Measurements from ENCODE around the gene SDK2.

SDK2 gene

DNA sequence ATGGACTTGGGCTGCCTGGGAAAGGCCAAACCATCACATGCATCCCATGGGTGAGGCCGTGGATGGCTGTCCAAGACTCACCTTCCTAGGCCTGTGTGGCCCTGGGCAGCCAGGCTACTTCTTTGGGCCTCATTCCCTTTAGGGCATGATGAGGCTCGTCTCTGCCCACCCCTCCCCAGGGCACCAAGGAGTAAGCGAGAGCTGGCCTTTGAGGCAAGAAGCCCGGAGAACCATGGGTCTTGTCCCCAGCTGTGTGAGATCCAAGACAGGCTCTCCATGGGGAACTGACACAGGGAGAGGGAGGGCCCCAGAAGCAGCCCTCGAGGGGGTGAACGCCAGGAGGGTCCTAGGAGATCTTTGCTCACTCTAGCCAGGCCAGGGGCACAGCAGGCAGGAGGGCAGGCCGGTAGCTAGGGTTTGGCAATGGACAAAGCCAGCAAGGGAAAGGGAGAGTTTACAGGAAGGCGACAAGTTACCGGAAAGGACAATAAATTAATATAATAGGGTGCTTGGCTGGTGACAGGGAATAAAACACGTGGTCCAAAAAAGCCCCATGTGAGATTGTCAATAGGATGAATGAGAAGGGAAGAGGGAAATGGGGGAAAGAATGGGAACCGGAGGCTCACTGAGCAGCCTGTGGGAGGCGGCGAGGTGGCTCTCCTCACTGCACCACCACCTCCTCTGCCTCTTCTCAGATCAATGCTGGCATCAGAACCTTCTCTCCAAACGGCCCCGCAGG is 119.1 kb downstream of the SDK2 start:
- H3K9me2 ChIP-seq (replicated peaks; ENCODE audit: insufficient read depth, low read length): no peaks in the 10 kb centered on the region
- H4K20me1 ChIP-seq (ENCODE audit: insufficient read depth, low read length): no peaks in the 10 kb centered on the region
- H3K27ac ChIP-seq (ENCODE audit: low read length): no peak overlapping the region
- H3K4me2 ChIP-seq (ENCODE audit: low read depth, low read length): no peak overlapping the region
- TF ChIP-seq EZH2 (optimal IDR thresholded peaks at IDR 0.05; ENCODE audit: low read depth, low read length) (no peak), EZH2phosphoT487 (IDR thresholded peaks at IDR 0.05; ENCODE audit: low read length) (no peak)
- TF ChIP-seq, protein P1, sequence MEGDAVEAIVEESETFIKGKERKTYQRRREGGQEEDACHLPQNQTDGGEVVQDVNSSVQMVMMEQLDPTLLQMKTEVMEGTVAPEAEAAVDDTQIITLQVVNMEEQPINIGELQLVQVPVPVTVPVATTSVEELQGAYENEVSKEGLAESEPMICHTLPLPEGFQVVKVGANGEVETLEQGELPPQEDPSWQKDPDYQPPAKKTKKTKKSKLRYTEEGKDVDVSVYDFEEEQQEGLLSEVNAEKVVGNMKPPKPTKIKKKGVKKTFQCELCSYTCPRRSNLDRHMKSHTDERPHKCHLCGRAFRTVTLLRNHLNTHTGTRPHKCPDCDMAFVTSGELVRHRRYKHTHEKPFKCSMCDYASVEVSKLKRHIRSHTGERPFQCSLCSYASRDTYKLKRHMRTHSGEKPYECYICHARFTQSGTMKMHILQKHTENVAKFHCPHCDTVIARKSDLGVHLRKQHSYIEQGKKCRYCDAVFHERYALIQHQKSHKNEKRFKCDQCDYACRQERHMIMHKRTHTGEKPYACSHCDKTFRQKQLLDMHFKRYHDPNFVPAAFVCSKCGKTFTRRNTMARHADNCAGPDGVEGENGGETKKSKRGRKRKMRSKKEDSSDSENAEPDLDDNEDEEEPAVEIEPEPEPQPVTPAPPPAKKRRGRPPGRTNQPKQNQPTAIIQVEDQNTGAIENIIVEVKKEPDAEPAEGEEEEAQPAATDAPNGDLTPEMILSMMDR (IDR thresholded peaks at IDR 0.05; ENCODE audit: low read length): no peak
- H3K27me3 ChIP-seq (replicated peaks; ENCODE audit: insufficient read depth, low read length): peaks cover 92% of the 10 kb centered on the region
- no peaks in the 10 kb centered on the region for H3K36me3 ChIP-seq (replicated peaks; ENCODE audit: insufficient read depth, low read length)
- H3K4me1 ChIP-seq (ENCODE audit: low read length): no peaks in the 10 kb centered on the region
- no peaks in the 10 kb centered on the region for H3K79me2 ChIP-seq (ENCODE audit: low read length)
- no peak overlapping the region for H2AFZ ChIP-seq (ENCODE audit: low read length)
- H3K9ac ChIP-seq (ENCODE audit: low read length): no peak overlapping the region
- no peak for DNase-seq
- H3F3A ChIP-seq (ENCODE audit: insufficient read depth, low read length): no peaks in the 10 kb centered on the region
- H3K9me3 ChIP-seq (replicated peaks; ENCODE audit: insufficient read depth, low read length): no peaks in the 10 kb centered on the region
- H3K4me3 ChIP-seq (ENCODE audit: low read length): no peak overlapping the region

DNA sequence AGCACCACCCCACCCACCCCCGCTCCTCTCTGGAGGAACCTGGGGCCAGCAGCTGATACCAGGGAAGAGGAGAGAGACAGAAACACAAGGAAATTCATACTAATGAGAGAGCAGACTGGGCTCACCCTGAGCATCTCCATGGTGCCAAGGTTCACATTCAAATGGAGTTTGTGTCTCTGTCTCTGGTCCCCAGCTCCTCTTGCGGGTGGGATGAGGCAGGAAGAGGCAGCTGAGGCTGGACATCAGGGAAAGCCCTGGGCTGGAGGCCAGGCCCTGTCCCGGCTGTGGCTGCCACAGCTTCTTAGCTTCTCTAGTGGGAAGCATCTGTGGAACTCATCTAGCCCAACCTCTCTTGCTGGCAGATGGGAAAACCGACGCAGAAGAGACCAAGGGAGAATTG is 121.5 kb downstream of the SDK2 start:
- H3K9ac ChIP-seq (ENCODE audit: low read length): no peak overlapping the region
- H3K9me3 ChIP-seq (replicated peaks; ENCODE audit: insufficient read depth, low read length): no peaks in the 10 kb centered on the region
- no peak overlapping the region for H2AFZ ChIP-seq (ENCODE audit: low read length)
- no peaks in the 10 kb centered on the region for H4K20me1 ChIP-seq (ENCODE audit: insufficient read depth, low read length)
- H3K79me2 ChIP-seq (ENCODE audit: low read length): no peaks in the 10 kb centered on the region
- H3K27me3 ChIP-seq (replicated peaks; ENCODE audit: insufficient read depth, low read length): peaks cover 95% of the 10 kb centered on the region
- no peaks in the 10 kb centered on the region for H3K4me1 ChIP-seq (ENCODE audit: low read length)
- TF ChIP-seq EZH2 (optimal IDR thresholded peaks at IDR 0.05; ENCODE audit: low read depth, low read length): no peak
- TF ChIP-seq EZH2phosphoT487 (IDR thresholded peaks at IDR 0.05; ENCODE audit: low read length): no peak
- TF ChIP-seq, protein P1 (IDR thresholded peaks at IDR 0.05; ENCODE audit: low read length): no peak
- no peak overlapping the region for H3K27ac ChIP-seq (ENCODE audit: low read length)
- H3K4me3 ChIP-seq (ENCODE audit: low read length): no peak overlapping the region
- no peaks in the 10 kb centered on the region for H3F3A ChIP-seq (ENCODE audit: insufficient read depth, low read length)
- H3K9me2 ChIP-seq (replicated peaks; ENCODE audit: insufficient read depth, low read length): no peaks in the 10 kb centered on the region
- H3K4me2 ChIP-seq (ENCODE audit: low read depth, low read length): no peak overlapping the region
- no peak for DNase-seq
- no peaks in the 10 kb centered on the region for H3K36me3 ChIP-seq (replicated peaks; ENCODE audit: insufficient read depth, low read length)

DNA sequence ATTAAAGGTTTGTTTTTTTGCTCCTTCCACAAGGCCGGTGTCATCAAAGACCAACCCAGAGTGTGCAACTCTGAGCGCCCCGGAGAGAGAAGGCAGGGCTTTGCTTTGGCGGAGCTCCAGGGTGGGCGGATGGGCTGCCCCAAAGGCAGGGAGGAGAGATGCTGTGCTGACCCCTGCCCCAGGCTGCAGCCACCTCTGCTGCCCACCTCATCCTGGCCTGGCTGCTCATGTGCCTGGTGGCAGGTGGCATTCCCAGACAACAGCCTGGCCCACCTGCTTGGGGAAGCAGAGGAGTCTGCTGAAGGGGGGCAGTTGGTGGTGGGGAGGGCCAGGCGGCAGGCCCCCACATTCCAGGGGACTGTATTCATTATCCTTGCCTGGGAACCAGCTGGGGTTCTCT is 122.1 kb downstream of the SDK2 start:
- DNase-seq: no peak
- H3K27ac ChIP-seq (ENCODE audit: low read length): no peak overlapping the region
- H3K4me3 ChIP-seq (ENCODE audit: low read length): no peak overlapping the region
- no peaks in the 10 kb centered on the region for H3K9me2 ChIP-seq (replicated peaks; ENCODE audit: insufficient read depth, low read length)
- H3K9me3 ChIP-seq (replicated peaks; ENCODE audit: insufficient read depth, low read length): no peaks in the 10 kb centered on the region
- no peak overlapping the region for H3K4me2 ChIP-seq (ENCODE audit: low read depth, low read length)
- no peaks in the 10 kb centered on the region for H4K20me1 ChIP-seq (ENCODE audit: insufficient read depth, low read length)
- no peaks in the 10 kb centered on the region for H3K79me2 ChIP-seq (ENCODE audit: low read length)
- no peak for TF ChIP-seq EZH2phosphoT487 (IDR thresholded peaks at IDR 0.05; ENCODE audit: low read length)
- no peak for TF ChIP-seq EZH2 (optimal IDR thresholded peaks at IDR 0.05; ENCODE audit: low read depth, low read length)
- TF ChIP-seq, protein P1 (IDR thresholded peaks at IDR 0.05; ENCODE audit: low read length): no peak
- no peak overlapping the region for H3K9ac ChIP-seq (ENCODE audit: low read length)
- peaks cover 95% of the 10 kb centered on the region for H3K27me3 ChIP-seq (replicated peaks; ENCODE audit: insufficient read depth, low read length)
- no peaks in the 10 kb centered on the region for H3K4me1 ChIP-seq (ENCODE audit: low read length)
- no peaks in the 10 kb centered on the region for H3K36me3 ChIP-seq (replicated peaks; ENCODE audit: insufficient read depth, low read length)
- no peaks in the 10 kb centered on the region for H3F3A ChIP-seq (ENCODE audit: insufficient read depth, low read length)
- H2AFZ ChIP-seq (ENCODE audit: low read length): no peak overlapping the region

All from MM.1S (cell line).